H1 (cell line): ENCODE data around the gene SPINK9. TPM values are rescaled to one million over a fixed set of nuclear protein-coding genes. Genes with fewer than 3 reads are reported as not detected.

Experiments used
- CTCF ChIA-PET: fragments of 300-600 bp; sonication (Branson Sonifier 250); formaldehyde crosslinking; loops from one replicate; lab custom pipeline; 2021; ENCODE audit not compliant: partially characterized antibody; lab: Charles Lee
- POLR2A ChIA-PET: fragments of 300-600 bp; sonication (Branson Sonifier 250); formaldehyde crosslinking; loops from one replicate; lab custom pipeline; 2021; ENCODE audit warnings: inconsistent platforms; ENCODE audit not compliant: partially characterized antibody; lab: Charles Lee
- DNase-seq, 2 experiments: peaks; one replicate each; pipeline versions ENCODE4 v3.0.0 to v3.0.0-alpha.2; 2010 to 2022; ENCODE audit warnings: low spot score in 2 of 2, low read depth in 1 of 2, mixed read lengths in 1 of 2
- FAIRE-seq: peaks from 2 replicates; lab custom pipeline; 2011; peaks lifted over from hg19 to GRCh38; lab: Jason Lieb, UNC
- H2AFZ ChIP-seq: 2 replicates; pipeline ENCODE4 v1.8.1; 2012; ENCODE audit warnings: low read length, inconsistent platforms
- H2AK5ac ChIP-seq: 2 replicates; pipeline ENCODE4 v1.6.1; 2013; ENCODE audit warnings: low read depth, low read length
- H2BK120ac ChIP-seq: replicated peaks from 2 replicates; pipeline ENCODE3; 2013; ENCODE audit warnings: low read depth, low read length, inconsistent platforms
- H2BK12ac ChIP-seq: 2 replicates; pipeline ENCODE4 v1.6.1; 2013; ENCODE audit warnings: low read depth, low read length
- H2BK15ac ChIP-seq: 2 replicates; pipeline ENCODE4 v1.6.1; 2013; ENCODE audit warnings: low read length
- H2BK20ac ChIP-seq: 2 replicates; pipeline ENCODE4 v1.6.1; 2013; ENCODE audit warnings: low read length
- H2BK5ac ChIP-seq: 2 replicates; pipeline ENCODE4 v1.6.1; 2013; ENCODE audit warnings: low read depth, low read length
- H3K14ac ChIP-seq: 2 replicates; pipeline ENCODE4 v1.6.1; 2013; ENCODE audit warnings: inconsistent platforms; ENCODE audit not compliant: insufficient read length
- H3K18ac ChIP-seq: 2 replicates; pipeline ENCODE4 v1.6.1; 2013; ENCODE audit warnings: low read length; ENCODE audit errors: extremely low read depth
- H3K23ac ChIP-seq: 2 replicates; pipeline ENCODE4 v1.6.1; 2013; ENCODE audit warnings: inconsistent platforms; ENCODE audit not compliant: insufficient read length
- H3K23me2 ChIP-seq: 2 replicates; pipeline ENCODE4 v1.6.1; 2013; ENCODE audit warnings: low read depth, low read length
- H3K27ac ChIP-seq: 2 replicates; pipeline ENCODE4 v1.6.1; 2011; ENCODE audit warnings: low read depth, low read length, inconsistent platforms
- H3K27me3 ChIP-seq, 4 experiments: replicated peaks in 1 of 4; 1 replicate in 1 of 4; 2 replicates in 3 of 4; pipeline versions ENCODE4 v1.6.1 to v1.8.1; 2011 to 2013; ENCODE audit warnings: low read length in 3 of 4, mild to moderate bottlenecking in 3 of 4, inconsistent platforms in 2 of 4, mixed read lengths in 2 of 4, moderate library complexity in 1 of 4; ENCODE audit not compliant: control insufficient read depth in 3 of 4, insufficient read depth in 3 of 4; ENCODE audit errors: extremely low read depth in 1 of 4
- H3K36me3 ChIP-seq, 4 experiments: 2 replicates each; pipeline versions ENCODE4 v1.6.1 to v1.8.1; 2011 to 2013; ENCODE audit warnings: mild to moderate bottlenecking in 4 of 4, low read length in 3 of 4, moderate library complexity in 2 of 4, control low read depth in 1 of 4, inconsistent platforms in 1 of 4; ENCODE audit not compliant: insufficient read depth in 4 of 4, control insufficient read depth in 2 of 4
- H3K4ac ChIP-seq: replicated peaks from 2 replicates; pipeline ENCODE3; 2013; ENCODE audit warnings: low read length, low read depth, mixed read lengths, inconsistent platforms; ENCODE audit not compliant: insufficient read length
- H3K4me1 ChIP-seq, 4 experiments: replicated peaks in 1 of 4; 1 replicate in 1 of 4; 2 replicates in 3 of 4; pipeline versions ENCODE4 v1.6.1 to v1.8.1; 2011 to 2013; ENCODE audit warnings: low read length in 3 of 4, inconsistent platforms in 2 of 4, mixed read lengths in 1 of 4; ENCODE audit not compliant: insufficient read depth in 4 of 4, control insufficient read depth in 3 of 4
- H3K4me2 ChIP-seq, 2 experiments: 2 replicates each; pipeline versions ENCODE4 v1.6.1 to v1.8.1; 2011 to 2013; ENCODE audit warnings: low read depth in 2 of 2, low read length in 2 of 2, control low read depth in 1 of 2, inconsistent platforms in 1 of 2, mild to moderate bottlenecking in 1 of 2; ENCODE audit not compliant: insufficient read depth in 1 of 2
- H3K4me3 ChIP-seq, 4 experiments: fragments of 200-600, 300-600 bp in 1 of 4; sonication (generic), shearing (Covaris generic), sonication (Bioruptor Twin) in 1 of 4; 2 replicates each; pipeline versions ENCODE4 v1.5.1 to v1.8.1; 2011 to 2016; ENCODE audit warnings: low read length in 4 of 4, low read depth in 3 of 4, control low read depth in 2 of 4, inconsistent platforms in 2 of 4, mild to moderate bottlenecking in 2 of 4, mixed read lengths in 1 of 4, moderate library complexity in 1 of 4; ENCODE audit not compliant: insufficient read depth in 2 of 4; ENCODE audit errors: extremely low read depth in 1 of 4
- H3K56ac ChIP-seq: replicated peaks from 2 replicates; pipeline ENCODE3; 2013; ENCODE audit warnings: low read depth, mild to moderate bottlenecking, mixed read lengths, low read length, inconsistent platforms; ENCODE audit not compliant: insufficient read length
- H3K79me1 ChIP-seq: 2 replicates; pipeline ENCODE4 v1.6.1; 2013; ENCODE audit warnings: low read depth, low read length, control low read depth
- H3K79me2 ChIP-seq, 2 experiments: 2 replicates each; pipeline versions ENCODE4 v1.6.1 to v1.8.1; 2012 to 2013; ENCODE audit warnings: low read length in 2 of 2, mild to moderate bottlenecking in 2 of 2, inconsistent platforms in 1 of 2; ENCODE audit not compliant: insufficient read depth in 2 of 2, control insufficient read depth in 1 of 2
- H3K9ac ChIP-seq, 4 experiments: replicated peaks in 1 of 4; 1 replicate in 1 of 4; 2 replicates in 3 of 4; pipeline versions ENCODE4 v1.6.1 to v1.8.1; 2011 to 2013; ENCODE audit warnings: low read depth in 3 of 4, low read length in 3 of 4, control low read depth in 2 of 4, mild to moderate bottlenecking in 2 of 4, moderate library complexity in 2 of 4, inconsistent platforms in 1 of 4; ENCODE audit errors: extremely low read depth in 1 of 4
- H3K9me3 ChIP-seq, 2 experiments: 2 replicates each; pipeline versions ENCODE4 v1.6.1 to v1.8.1; 2012 to 2013; ENCODE audit warnings: mild to moderate bottlenecking in 2 of 2, moderate library complexity in 2 of 2, control low read depth in 1 of 2, inconsistent platforms in 1 of 2, low read depth in 1 of 2, low read length in 1 of 2, mixed read lengths in 1 of 2; ENCODE audit not compliant: insufficient read depth in 2 of 2
- H4K20me1 ChIP-seq, 2 experiments: replicated peaks in 1 of 2; 2 replicates each; pipeline versions ENCODE3 to v1.8.1; 2011 to 2013; ENCODE audit warnings: inconsistent platforms in 2 of 2, low read length in 2 of 2, mild to moderate bottlenecking in 1 of 2; ENCODE audit not compliant: insufficient read depth in 2 of 2, control insufficient read depth in 1 of 2
- H4K5ac ChIP-seq: 2 replicates; pipeline ENCODE4 v1.6.1; 2013; ENCODE audit warnings: low read length, low read depth, mixed read lengths, inconsistent platforms; ENCODE audit not compliant: insufficient read length
- H4K8ac ChIP-seq: 2 replicates; pipeline ENCODE4 v1.8.0; 2013; ENCODE audit warnings: mild to moderate bottlenecking, moderate library complexity, low read length, inconsistent platforms; ENCODE audit not compliant: insufficient read depth; ENCODE audit errors: extremely low read depth
- H4K91ac ChIP-seq: replicated peaks from 2 replicates; pipeline ENCODE3; 2013; ENCODE audit warnings: low read length, mixed read lengths, inconsistent platforms; ENCODE audit not compliant: insufficient read length
- CHD2 ChIP-seq: IDR thresholded peaks from 2 replicates; pipeline ENCODE4 v1.6.1; 2012; ENCODE audit warnings: low read length, improper control_type of control experiment
- KDM5A ChIP-seq: fragments of 200-600 bp; IDR thresholded peaks from 2 replicates; pipeline ENCODE4 v1.7.1; 2012; ENCODE audit warnings: mild to moderate bottlenecking, low read length, inconsistent platforms, mixed read lengths
- RAD21 ChIP-seq, 2 experiments: IDR thresholded peaks in 1 of 2; conservative IDR thresholded peaks in 1 of 2; 2 replicates each; pipeline ENCODE4 v1.6.1; 2011; ENCODE audit warnings: low read depth in 2 of 2, low read length in 2 of 2, improper control_type of control experiment in 1 of 2, inconsistent platforms in 1 of 2, mild to moderate bottlenecking in 1 of 2, moderate library complexity in 1 of 2
- SIRT6 ChIP-seq: IDR thresholded peaks from one replicate; pipeline ENCODE4 v1.7.1; 2012; ENCODE audit warnings: low read length, inconsistent platforms
- WGBS, 2 experiments: shearing (Covaris generic) in 1 of 2; methylation state at CpG; one replicate each; pipeline versions ENCODE4 v1.1.6 to v1.1.7; 2013 to 2015; ENCODE audit warnings: low lambda C conversion rate in 2 of 2, mixed read lengths in 2 of 2, inconsistent platforms in 1 of 2, low coverage in 1 of 2, missing lambda C conversion rate in 1 of 2; ENCODE audit not compliant: insufficient replicate concordance in 2 of 2, insufficient coverage in 1 of 2, insufficient read length in 1 of 2; ENCODE audit errors: extremely low coverage in 1 of 2, missing lambda C conversion rate in 1 of 2; 5-methylcytosine and 5-hydroxymethylcytosine counted together
- polyA plus RNA-seq, 7 experiments: library from polyadenylated mRNA; depleted of rRNA in 3 of 7; stranded (reverse) in 5 of 7; unstranded in 2 of 7; fragments of >200 nt in 5 of 7; fragments of 200-250 nt in 2 of 7; gene quantifications; 1 replicate in 5 of 7; 2 replicates in 1 of 7; 4 replicates in 1 of 7; pipeline versions ENCODE4 v1.2.1 to v1.2.3, GENCODE V29; 2011 to 2013; ENCODE audit warnings: missing spikeins in 2 of 7, mixed read lengths in 2 of 7
- total RNA-seq: library from RNA; stranded (reverse); fragmentation: NEBNext Ultra II Directional; extraction: Animal tissue kit (Norgen Biotek cat#: 25700); gene quantifications from 2 replicates; pipeline ENCODE4 v1.2.1, GENCODE V29; 2021
- TF ChIP-seq, protein P1 (sequence below): IDR thresholded peaks from 2 replicates; pipeline ENCODE4 v1.6.1; 2011; ENCODE audit warnings: low read depth, mild to moderate bottlenecking, low read length; ENCODE audit not compliant: insufficient read depth
- TF ChIP-seq, protein P2 (sequence below), 3 experiments: IDR thresholded peaks; 1 replicate in 2 of 3; 2 replicates in 1 of 3; pipeline versions ENCODE4 v1.5.1 to v1.6.1; 2011; ENCODE audit warnings: low read length in 3 of 3, mild to moderate bottlenecking in 3 of 3, inconsistent platforms in 2 of 3, low read depth in 1 of 3, moderate library complexity in 1 of 3; ENCODE audit not compliant: insufficient read depth in 1 of 3; ENCODE audit errors: control extremely low read depth in 1 of 3
- TF ChIP-seq, protein P3 (sequence below): IDR thresholded peaks from 2 replicates; pipeline ENCODE4 v1.6.1; 2012; ENCODE audit warnings: inconsistent platforms

Gene SPINK9
- total and polyA plus RNA-seq, 2 of the 8 experiments (the other 6 are each of a cell fraction or from before 2014, with no cell fraction given) = not detected

DNA sequence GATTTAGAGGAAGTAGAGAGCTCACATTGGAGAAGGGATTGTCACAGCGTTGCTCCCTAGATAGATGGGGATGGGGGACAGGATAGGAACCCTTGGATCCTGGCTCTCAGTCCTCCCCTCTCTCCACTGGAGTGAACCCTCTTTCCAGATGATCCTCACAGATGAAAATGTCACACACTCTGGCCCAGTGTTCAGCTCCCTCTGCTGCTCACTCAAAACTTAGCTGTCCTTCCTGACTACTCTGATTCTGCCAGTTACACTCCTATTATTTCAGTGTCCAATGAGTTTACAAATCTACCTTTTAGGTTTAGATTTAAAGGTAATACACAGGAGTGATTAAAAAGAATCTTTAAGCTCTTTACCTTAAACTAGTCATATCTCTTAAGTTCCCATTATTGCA lies 28.9 kb upstream of the SPINK9 start:
- H3K14ac ChIP-seq = no peak overlapping the region
- FAIRE-seq = no peak
- no peak overlapping the region for H3K4me2 ChIP-seq

More for the DNA sequence above, 28.9 kb upstream of the SPINK9 start:
- Histone ChIP-seq H4K20me1 (no peaks in the 10 kb centered on the region), H3K79me1 (no peaks in the 10 kb centered on the region), H3K4ac (no peak overlapping the region), H3K79me2 (no peaks in the 10 kb centered on the region), H3K23me2 (no peaks in the 10 kb centered on the region), H4K8ac (no peak overlapping the region), H2BK12ac (no peak overlapping the region), H3K4me3 (no peak overlapping the region), H3K23ac (no peak overlapping the region), H3K9me3 (peaks cover 0 to 4% of the 10 kb centered on the region in 2 experiments; a peak in 1 of 4 replicates), H2BK20ac (no peak overlapping the region), H3K27ac (no peak overlapping the region), H3K36me3 (no peaks in the 10 kb centered on the region), H3K4me1 (no peaks in the 10 kb centered on the region), H4K5ac (no peak overlapping the region), H2BK5ac (no peak overlapping the region), H4K91ac (no peak overlapping the region), H3K56ac (no peak overlapping the region), H2AFZ (no peak overlapping the region), H3K27me3 (peaks cover 0 to under 1% (median 0%) of the 10 kb centered on the region in 4 experiments; a peak in 1 of 7 replicates), H2BK15ac (no peak overlapping the region), H2AK5ac (no peak overlapping the region), H3K18ac (no peak overlapping the region), H3K9ac (no peak overlapping the region; a peak in 1 of 7 replicates), H2BK120ac (no peak overlapping the region)
- no peak for DNase-seq
- TF ChIP-seq, protein P1, sequence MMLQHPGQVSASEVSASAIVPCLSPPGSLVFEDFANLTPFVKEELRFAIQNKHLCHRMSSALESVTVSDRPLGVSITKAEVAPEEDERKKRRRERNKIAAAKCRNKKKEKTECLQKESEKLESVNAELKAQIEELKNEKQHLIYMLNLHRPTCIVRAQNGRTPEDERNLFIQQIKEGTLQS = no peak
- no peak for TF ChIP-seq KDM5A
- TF ChIP-seq CHD2 = no peak
- TF ChIP-seq, protein P2, sequence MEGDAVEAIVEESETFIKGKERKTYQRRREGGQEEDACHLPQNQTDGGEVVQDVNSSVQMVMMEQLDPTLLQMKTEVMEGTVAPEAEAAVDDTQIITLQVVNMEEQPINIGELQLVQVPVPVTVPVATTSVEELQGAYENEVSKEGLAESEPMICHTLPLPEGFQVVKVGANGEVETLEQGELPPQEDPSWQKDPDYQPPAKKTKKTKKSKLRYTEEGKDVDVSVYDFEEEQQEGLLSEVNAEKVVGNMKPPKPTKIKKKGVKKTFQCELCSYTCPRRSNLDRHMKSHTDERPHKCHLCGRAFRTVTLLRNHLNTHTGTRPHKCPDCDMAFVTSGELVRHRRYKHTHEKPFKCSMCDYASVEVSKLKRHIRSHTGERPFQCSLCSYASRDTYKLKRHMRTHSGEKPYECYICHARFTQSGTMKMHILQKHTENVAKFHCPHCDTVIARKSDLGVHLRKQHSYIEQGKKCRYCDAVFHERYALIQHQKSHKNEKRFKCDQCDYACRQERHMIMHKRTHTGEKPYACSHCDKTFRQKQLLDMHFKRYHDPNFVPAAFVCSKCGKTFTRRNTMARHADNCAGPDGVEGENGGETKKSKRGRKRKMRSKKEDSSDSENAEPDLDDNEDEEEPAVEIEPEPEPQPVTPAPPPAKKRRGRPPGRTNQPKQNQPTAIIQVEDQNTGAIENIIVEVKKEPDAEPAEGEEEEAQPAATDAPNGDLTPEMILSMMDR (IDR thresholded peaks at IDR 0.05; ENCODE audit: control extremely low read depth in 1 of 3, insufficient read depth in 1 of 3, low read depth in 1 of 3, low read length in 3 of 3) = peak in 2 of 3 experiments; percentile 11 to 12; a peak in 2 of 4 replicates
- TF ChIP-seq, protein P3, sequence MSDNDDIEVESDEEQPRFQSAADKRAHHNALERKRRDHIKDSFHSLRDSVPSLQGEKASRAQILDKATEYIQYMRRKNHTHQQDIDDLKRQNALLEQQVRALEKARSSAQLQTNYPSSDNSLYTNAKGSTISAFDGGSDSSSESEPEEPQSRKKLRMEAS = no peak
- peak; percentile 28 to 35 for TF ChIP-seq RAD21 (IDR thresholded peaks at IDR 0.05 in 1 of 2, conservative IDR thresholded peaks at IDR 0.05 in 1 of 2; ENCODE audit: low read depth in 2 of 2, low read length in 2 of 2)
- no peak for TF ChIP-seq SIRT6
- WGBS, 2 experiments = 89% methylated on average over 1 of the region's 1 CpG; no CpG with 5 or more reads in 1 of the 2 experiments
- POLR2A ChIA-PET = interaction anchor here (1.7 kb wide), 1 partner anchor 13 kb away, joined by 6 read pairs; no protein-coding TSS in a partner anchor
- CTCF ChIA-PET = interaction anchor here (0.7 to 3.3 kb wide), 6 partner anchors 8 to 68 kb away, joined by 3 to 18 read pairs (median 9); no protein-coding TSS in a partner anchor
